HPDE6-E6E7 (cell line): ENCODE data around the gene LHFPL6.
A peak's percentile ranks its signal among the peaks of the same experiment; 100 is the strongest.

Experiments used
- DNase-seq: peaks from one replicate; pipeline ENCODE4 v3.0.0; 2011; ENCODE audit warnings: missing footprints; ENCODE audit errors: extremely low spot score

The LHFPL6 gene

GRCh38 chr13:39389013-39389412 lies 214.0 kb downstream of the LHFPL6 start:
- DNase-seq: no peak

GRCh38 chr13:39385621-39386231 lies 217.3 kb downstream of the LHFPL6 start:
- DNase-seq: no peak

DNA sequence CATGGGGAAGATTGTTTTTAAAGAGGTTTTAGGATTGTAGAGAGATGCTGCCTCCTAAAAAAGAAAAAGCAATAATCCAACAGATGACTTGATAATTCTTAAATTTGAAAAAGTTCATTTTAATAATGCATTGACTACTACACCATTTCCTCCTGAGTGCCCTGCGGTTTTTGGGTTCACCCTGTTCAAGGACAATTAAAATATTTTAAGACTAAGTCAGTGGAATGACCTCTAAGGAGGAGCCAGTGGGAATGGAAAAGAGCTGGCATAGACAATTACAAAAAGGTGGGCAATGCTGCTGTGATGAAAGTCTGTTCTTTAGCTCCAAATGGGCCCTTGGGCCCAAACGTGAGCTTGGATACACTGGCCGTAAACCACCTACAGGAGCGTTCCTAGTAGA lies 217.8 kb downstream of the LHFPL6 start:
- no peak for DNase-seq

DNA sequence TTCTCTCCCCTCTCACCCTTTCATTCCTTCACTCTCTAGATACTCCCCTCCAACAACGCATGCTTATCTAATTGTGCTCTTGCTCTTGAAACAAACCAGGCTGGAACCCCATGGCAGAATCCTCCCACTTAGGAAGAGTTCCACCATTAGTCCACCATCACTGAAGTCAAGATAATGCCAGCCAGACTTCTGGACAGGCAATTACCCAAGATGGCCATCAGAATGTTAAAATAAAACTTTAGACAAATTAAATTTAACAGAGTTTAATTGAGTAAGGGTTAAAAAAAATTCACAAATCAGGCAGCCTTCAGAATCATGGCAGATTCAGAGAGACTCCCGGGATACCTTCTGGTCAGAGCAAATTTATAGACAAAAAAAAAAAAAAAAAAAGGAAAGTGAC lies 221.5 kb downstream of the LHFPL6 start:
- DNase-seq: no peak

DNA sequence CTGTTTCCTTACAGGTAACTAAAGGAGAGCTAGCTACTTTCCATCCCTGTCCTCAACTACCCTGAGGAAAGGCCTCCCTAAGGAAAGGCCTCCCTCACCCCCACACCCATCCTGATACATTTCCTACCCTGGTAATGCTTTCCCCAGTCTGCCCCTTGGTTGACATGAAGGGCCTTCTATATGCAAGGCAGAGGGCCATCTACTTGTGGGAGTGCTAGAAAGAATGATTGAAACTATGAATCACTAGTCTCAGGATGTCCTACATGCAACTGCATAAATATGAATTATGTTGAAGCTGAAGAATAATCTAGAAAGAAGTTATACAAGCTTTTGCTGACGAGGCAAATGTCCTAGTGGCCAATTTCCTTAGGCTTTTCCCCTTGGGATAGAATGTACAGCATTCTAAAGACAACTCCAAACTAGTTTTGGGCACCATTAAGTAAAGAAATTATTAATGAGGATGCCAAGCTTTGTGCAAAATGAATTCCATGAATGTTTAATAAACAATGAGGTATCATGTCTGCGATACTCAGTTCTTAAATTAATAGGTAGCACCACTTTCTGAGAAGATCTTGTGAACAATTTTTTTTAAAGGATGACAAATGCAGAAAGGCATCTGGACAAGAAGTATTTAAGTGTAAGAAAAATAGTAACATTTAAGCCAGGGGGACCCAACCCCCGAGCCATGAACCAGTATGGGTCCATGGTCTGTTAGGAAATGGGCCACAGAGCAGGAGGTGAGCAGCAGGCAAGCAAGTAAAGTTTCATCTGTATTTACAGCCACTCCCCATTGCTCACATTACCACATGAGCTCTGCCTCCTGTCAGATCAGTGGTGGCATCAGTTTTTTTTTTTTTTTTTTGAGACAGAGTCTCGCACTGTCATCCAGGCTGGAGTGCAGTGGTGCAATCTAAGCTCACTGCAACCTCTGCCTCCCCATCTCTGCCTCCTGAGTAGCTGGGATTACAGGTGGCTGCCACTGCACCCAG lies 223.0 kb downstream of the LHFPL6 start:
- DNase-seq: no peak

DNA sequence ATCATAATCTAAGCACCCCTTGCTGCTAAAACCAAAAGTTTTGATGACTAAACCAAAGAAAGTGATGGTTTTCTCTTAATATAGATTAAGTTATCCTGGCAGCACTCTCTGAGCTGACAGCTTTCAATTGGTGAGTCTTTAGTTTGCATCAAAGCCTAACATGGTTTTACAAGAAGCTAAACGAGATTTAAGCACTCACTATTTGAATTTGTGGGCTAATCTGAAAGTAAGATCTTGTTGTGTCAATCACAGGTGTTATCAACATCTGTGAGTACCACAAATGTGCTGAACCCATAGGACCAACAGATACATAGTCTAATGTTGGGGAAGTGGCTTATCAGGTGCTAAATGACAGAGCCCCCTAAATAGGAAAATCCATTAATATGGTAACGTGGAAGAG lies 223.9 kb downstream of the LHFPL6 start:
- DNase-seq: no peak

DNA sequence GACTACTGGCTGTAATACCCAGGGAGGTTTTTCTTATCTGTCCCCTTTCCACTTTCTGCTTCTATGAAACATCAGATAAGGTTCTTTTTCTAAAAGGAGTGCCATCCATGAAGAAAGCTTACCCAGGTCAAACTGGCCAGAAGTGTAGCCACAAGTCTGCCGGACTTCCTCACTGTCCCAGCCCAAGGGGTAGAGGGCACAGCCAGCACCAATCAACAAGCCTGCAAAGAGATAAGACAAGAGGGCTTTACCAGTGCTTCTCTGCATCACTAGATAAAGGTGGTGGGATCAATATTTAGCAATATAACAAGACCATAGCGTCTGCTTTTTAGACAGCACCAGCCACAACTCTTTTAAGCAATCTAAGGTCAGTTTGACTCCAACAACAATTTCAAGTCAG lies 224.7 kb downstream of the LHFPL6 start:
- no peak for DNase-seq

GRCh38 chr13:39377699-39378098 lies 225.3 kb downstream of the LHFPL6 start:
- DNase-seq: no peak

DNA sequence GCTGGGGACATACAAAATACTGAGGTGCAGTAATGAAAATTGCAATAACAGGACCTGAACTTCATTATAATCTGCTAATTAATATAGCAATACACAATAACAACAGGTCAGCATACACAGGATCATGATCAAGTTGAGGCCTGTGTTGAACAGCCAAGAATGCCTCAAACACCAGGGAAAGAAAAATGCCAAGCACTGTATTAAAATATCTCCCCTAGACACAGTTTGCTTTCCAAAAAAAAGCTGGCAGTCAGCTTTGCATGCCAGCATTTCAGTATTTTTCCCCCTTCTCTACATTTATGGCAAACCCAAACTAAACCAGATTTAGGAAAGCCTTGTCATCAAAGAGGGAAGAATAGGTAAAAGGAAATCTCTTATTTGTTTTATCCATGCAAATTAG lies 226.9 kb downstream of the LHFPL6 start:
- DNase-seq: no peak

DNA sequence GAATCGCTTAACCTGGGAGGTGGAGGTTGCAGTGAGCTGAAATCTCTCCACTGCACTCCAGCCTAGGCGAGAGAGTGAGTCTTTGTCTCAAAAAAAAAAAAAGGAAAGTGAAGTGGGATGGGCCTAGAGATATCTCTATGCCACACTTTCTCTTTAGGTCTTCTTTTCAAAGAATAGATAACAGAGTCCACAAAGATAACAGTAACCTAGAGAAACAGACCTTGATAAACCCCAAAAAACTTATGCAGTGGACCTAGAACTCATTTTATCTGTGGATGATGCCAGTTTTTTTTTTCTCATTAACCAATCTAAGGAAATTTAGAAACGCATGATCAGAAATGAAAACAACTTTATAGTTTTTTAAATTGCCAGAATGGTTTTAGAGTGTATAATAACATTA lies 227.4 kb downstream of the LHFPL6 start:
- no peak for DNase-seq

DNA sequence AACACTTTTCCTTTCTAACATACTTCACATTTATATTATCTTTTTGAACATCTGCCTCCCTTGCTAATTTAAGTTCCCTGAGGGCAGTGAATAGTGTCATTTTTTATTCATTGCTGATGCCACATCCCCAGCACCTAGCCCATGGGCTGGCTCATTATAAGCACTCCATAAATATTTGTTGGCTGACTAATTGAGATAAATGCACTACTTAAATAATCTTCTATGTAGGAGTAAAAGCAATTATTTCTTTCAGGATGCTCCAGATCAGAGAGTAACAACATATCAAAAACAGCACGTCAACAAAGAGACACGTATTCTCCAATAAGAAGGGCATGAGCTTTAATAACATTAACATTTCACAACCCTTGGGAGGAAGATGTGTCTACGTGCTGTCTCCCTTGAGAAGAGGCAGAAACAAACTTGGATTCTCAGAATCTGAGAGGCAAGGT lies 228.2 kb downstream of the LHFPL6 start:
- DNase-seq: no peak

DNA sequence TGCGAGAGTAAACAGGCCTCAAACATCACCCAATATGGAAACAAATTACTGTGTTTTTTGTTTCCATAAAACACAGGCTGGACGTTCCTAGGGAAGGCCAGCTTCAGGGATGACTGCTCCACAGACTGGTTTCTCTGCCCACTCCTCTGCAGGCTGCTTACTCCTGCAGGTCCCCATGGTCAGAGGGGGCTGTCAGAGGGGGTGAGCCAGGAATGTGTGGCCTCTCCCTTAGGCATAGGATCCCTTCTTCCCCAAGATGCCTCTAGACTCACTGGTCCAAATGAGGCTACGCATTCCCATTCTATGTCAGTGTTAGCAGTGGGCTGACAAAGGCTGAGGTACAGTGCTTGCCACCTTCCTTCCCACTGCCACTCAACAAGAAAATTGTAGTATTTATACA lies 229.8 kb downstream of the LHFPL6 start:
- no peak for DNase-seq

DNA sequence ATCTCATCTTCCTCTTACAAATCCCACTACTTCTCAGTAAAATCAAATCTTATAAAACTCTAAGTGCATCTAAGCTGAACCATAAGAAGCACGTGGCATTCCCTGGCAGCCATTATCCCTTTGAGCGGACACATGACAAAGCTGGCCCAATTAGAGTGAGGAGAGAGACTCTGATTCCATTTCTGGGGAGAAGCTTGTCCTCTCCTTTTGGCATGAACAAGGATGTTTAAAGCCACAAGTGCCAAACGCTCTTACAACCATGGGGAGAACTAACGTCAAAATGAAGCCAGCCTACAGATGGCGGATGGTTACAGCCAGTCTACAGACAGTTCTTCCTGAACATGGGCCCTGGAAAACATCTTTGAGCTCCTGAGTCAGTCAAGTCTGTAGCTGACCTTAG lies 231.3 kb downstream of the LHFPL6 start:
- DNase-seq: no peak

DNA sequence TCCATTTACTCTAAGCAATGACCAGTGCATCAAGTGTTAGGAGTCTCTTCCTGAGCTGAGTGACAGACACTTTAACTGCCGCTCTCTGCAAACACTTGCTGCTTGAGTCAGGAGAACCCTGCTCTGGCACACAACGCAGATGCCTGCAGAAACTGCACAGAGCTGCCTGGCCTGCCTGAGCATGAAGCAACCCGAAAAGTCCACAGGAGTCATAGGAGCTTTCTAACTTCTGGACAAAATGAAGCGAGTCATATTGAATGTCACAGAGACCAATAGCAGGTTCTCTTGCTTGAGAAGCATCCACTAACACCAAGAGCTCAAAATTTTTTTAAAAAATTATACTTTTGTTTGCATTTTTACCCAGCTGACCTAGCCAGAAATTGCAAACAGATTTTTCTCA lies 232.4 kb downstream of the LHFPL6 start:
- DNase-seq: no peak

DNA sequence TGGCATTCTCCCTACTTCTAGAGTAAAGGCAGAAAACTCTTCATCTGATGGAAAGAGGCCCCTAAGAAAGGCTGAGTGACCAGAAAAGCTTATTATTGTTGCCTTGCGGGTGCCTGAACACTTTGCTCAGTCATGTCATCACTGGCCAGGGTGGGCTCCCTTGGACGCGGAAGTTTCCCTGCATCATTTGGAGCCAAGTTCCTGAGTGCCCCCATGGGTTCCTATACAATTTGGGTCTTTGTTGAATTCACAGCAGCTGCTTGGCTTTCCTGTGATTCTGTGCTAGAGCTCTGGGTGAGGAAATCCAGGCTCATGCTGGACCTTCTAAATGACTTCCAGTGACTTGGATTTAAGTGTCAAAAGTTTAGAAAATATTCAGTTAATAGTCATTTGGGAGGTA lies 232.9 kb downstream of the LHFPL6 start:
- no peak for DNase-seq

DNA sequence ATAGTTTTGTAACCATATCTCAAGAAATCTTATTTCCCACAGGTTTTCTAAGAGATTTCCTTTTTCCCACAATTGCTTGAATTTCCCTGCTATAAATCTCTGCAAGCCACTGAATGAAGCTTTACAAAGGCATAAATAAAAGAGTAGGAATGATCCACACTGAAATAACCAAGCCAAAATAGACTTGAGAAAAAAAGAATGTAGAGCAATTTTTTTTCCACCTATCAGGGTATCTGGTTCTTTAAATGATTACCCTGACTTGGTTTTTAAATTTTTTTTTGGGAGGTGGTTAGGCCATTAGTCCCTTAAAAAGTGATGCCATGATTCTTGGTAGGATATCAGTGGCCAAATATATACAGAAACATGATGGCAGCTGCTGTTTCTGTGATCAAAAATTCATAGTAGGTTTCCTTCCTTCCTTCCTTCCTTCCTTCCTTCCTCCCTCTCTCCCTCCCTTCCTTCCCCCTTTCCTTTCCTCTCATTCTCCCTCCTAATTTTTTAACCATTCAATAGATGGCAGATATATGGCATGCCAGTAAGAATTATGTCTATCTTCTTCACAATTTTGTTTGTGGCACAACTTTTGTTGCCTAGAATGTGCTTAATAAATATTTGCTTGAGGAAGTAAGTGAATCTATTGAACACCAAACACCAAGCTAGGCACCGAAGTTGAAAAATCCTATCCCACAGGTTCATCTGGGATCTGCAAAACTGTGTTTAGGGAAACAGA lies 233.7 kb downstream of the LHFPL6 start:
- DNase-seq: no peak

DNA sequence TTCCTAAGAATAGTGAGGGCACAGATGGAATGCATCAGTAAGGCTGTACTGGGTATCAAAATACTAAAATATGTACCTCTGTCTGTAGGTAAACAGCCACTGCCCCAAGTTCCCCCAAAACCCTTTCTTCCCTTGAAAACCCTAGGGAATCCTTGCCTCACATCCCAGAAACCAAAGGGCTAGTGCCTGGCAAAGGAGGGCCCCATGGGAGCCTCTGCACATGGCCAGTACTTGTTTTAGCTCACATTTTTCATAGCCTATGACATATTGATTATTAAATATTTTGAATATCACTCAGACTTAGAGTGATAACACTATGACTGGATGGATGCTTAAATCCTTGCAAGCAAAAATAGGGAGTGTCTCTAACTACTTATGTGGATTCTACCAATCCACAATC lies 237.1 kb downstream of the LHFPL6 start:
- no peak for DNase-seq

GRCh38 chr13:39364947-39365468 lies 238.0 kb downstream of the LHFPL6 start:
- peak; percentile 7 for DNase-seq

- DNase-seq: no peak
These were observed 239.6 kb downstream of the LHFPL6 start for GRCh38 chr13:39363382-39363772.

GRCh38 chr13:39362652-39363381 lies 240.2 kb downstream of the LHFPL6 start:
- no peak for DNase-seq

DNA sequence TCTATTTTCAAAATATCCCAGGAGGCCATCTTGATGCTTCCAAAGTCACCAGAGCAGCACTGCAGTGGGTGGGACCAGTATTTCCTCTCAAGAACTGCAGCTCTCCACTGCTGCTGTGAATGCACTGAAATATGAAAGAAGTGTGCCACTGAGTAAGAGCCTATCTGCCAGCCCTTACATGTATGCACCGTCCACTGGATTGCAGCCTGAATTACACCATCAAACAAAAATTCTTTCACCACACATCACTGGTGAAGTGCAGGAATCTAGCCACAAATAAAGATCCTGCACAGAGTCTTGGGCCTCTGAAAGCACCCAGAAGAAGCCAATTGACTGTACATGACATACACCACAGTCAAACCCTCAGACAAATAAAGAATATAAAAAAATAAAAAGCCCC lies 249.0 kb downstream of the LHFPL6 start:
- no peak for DNase-seq

- no peak for DNase-seq
These were observed 252.5 kb downstream of the LHFPL6 start for GRCh38 chr13:39350461-39350881.
